Sigmoid colon (tissue), 7 donors: ENCODE measurements around the gene TWF2. TPM values are rescaled to one million over a fixed set of nuclear protein-coding genes. Genes with fewer than 3 reads are reported as not detected.

Source experiments
- DNase-seq: peaks from one replicate; pipeline ENCODE4 v3.0.0-alpha.2; 2019
- H3K27ac ChIP-seq, 4 donors: fragments of 200-600 bp; sonication (generic); one replicate each; pipeline ENCODE4 v1.5.1; 2016 to 2019; ENCODE audit warnings: mild to moderate bottlenecking in 1 of 4
- H3K27me3 ChIP-seq, 3 donors: fragments of 200-600 bp; sonication (generic); one replicate each; pipeline ENCODE4 v1.5.1; 2019; ENCODE audit warnings: mild to moderate bottlenecking in 1 of 3
- H3K36me3 ChIP-seq, 4 donors: fragments of 200-600 bp; sonication (generic); one replicate each; pipeline ENCODE4 v1.5.1; 2016 to 2019
- H3K4me1 ChIP-seq, 4 donors: fragments of 200-600 bp; sonication (generic); one replicate each; pipeline ENCODE4 v1.5.1; 2017 to 2019
- H3K4me3 ChIP-seq, 4 donors: fragments of 200-600 bp; sonication (generic); one replicate each; pipeline ENCODE4 v1.5.1; 2017 to 2019; ENCODE audit warnings: mild to moderate bottlenecking in 2 of 4, moderate library complexity in 1 of 4
- H3K9me3 ChIP-seq, 4 donors: fragments of 200-600 bp in 3 of 4; sonication (generic) in 3 of 4; one replicate each; pipeline versions ENCODE4 v1.5.1 to v1.6.1; 2013 to 2019
- EP300 ChIP-seq, 4 donors: sonication (generic); formaldehyde crosslinking; IDR thresholded peaks; one replicate each; pipeline ENCODE4 v1.6.1; 2017; ENCODE audit warnings: antibody characterized with exemption in 4 of 4
- POLR2A ChIP-seq, 2 donors: fragments of 450-650 bp; IDR thresholded peaks; one replicate each; pipeline ENCODE4 v1.6.1; 2016; ENCODE audit warnings: antibody characterized with exemption in 2 of 2, mild to moderate bottlenecking in 2 of 2, moderate library complexity in 2 of 2
- POLR2AphosphoS5 ChIP-seq, 4 donors: sonication (generic); formaldehyde crosslinking; IDR thresholded peaks; one replicate each; pipeline ENCODE4 v1.6.1; 2017; ENCODE audit warnings: antibody characterized with exemption in 4 of 4
- WGBS, 2 donors: extraction: QIAGEN DNeasy Blood & Tissue Kit; methylation state at CpG; one replicate each; pipeline ENCODE4 v1.1.7; 2013; 5-methylcytosine and 5-hydroxymethylcytosine counted together
- intact Hi-C: fragments of 100-400 bp; cut with DNase I; formaldehyde crosslinking; loops from one replicate; pipeline ENCODE4 v1.15.1; 2023
- polyA plus RNA-seq, 3 donors: library from polyadenylated mRNA; stranded (reverse); fragments of 200-250 nt; gene quantifications; one replicate each; pipeline ENCODE4 v1.2.3, GENCODE V29; 2013
- total RNA-seq, 4 donors: library from RNA; depleted of rRNA; stranded (reverse); fragments of >200 nt; gene quantifications; one replicate each; pipeline ENCODE4 v1.1.0, GENCODE V29; 2016
- TF ChIP-seq, protein P1 (sequence below), 4 experiments: fragments of 450-650 bp in 3 of 4; fragments of 200-600 bp in 1 of 4; IDR thresholded peaks; one replicate each; pipeline ENCODE4 v1.5.1; 2016 to 2019; ENCODE audit warnings: antibody characterized with exemption in 4 of 4, mild to moderate bottlenecking in 3 of 4, moderate library complexity in 2 of 4
- donor health status: healthy with polysubstance abuse.
- donor health status: Bipolar disorder and iron deficiency.
- donor health status: healthy.

TWF2 gene
- total and polyA plus RNA-seq, 7 donors, result 40.4 to 79.3 (median 57.3) TPM

DNA sequence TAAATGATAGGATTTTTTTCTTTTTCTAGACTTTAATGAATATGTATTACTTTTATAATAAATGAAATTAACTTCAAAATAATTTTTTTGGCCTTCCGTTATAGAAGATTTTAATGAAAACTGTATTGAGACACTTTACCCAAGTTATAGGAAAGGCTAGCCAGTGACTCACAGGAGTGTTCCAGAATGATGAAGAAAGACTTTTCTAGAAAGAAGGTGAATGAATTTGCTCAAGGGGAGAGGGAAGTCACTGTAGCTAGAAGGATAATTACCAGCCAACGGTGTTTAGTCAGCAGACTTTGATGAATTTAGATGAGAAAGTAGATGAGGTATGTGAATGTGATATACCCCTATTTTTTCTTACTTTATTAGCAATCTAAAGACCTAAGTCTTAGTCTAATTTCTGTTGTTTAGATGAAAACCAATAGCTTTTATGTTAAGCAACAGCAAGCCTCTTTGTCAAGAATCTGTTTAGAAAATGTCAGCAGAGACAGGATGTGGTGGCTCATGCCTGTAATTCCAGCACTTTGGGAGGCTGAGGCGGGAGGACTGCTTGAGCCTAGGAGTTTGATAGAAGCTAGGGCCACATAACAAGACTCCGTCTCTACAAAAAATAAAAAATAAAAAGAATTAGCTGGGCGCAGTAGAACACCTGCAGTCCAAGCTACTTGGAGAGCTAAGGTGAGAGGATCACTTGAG, 37.8 kb downstream of the TWF2 start:
- WGBS, 2 donors, result 89 to 92% methylated on average over 5 of the region's 5 CpGs
- peaks cover 0 to 42% (median 29%) of the 10 kb centered on the region in 4 donors for H3K4me1 ChIP-seq
- no peak for DNase-seq
- H3K4me3 ChIP-seq, result no peak overlapping the region
- H3K27ac ChIP-seq, result no peak overlapping the region
- intact Hi-C loops, result no loop called here
- H3K27me3 ChIP-seq, result no peaks in the 10 kb centered on the region
- H3K36me3 ChIP-seq, result peaks cover 28 to 52% (median 39%) of the 10 kb centered on the region in 4 donors
- no peaks in the 10 kb centered on the region for H3K9me3 ChIP-seq
- TF ChIP-seq POLR2AphosphoS5 (IDR thresholded peaks at IDR 0.05) (no peak), EP300 (IDR thresholded peaks at IDR 0.05) (no peak), POLR2A (IDR thresholded peaks at IDR 0.05) (no peak)
- TF ChIP-seq, protein P1, sequence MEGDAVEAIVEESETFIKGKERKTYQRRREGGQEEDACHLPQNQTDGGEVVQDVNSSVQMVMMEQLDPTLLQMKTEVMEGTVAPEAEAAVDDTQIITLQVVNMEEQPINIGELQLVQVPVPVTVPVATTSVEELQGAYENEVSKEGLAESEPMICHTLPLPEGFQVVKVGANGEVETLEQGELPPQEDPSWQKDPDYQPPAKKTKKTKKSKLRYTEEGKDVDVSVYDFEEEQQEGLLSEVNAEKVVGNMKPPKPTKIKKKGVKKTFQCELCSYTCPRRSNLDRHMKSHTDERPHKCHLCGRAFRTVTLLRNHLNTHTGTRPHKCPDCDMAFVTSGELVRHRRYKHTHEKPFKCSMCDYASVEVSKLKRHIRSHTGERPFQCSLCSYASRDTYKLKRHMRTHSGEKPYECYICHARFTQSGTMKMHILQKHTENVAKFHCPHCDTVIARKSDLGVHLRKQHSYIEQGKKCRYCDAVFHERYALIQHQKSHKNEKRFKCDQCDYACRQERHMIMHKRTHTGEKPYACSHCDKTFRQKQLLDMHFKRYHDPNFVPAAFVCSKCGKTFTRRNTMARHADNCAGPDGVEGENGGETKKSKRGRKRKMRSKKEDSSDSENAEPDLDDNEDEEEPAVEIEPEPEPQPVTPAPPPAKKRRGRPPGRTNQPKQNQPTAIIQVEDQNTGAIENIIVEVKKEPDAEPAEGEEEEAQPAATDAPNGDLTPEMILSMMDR (IDR thresholded peaks at IDR 0.05), result no peak

DNA sequence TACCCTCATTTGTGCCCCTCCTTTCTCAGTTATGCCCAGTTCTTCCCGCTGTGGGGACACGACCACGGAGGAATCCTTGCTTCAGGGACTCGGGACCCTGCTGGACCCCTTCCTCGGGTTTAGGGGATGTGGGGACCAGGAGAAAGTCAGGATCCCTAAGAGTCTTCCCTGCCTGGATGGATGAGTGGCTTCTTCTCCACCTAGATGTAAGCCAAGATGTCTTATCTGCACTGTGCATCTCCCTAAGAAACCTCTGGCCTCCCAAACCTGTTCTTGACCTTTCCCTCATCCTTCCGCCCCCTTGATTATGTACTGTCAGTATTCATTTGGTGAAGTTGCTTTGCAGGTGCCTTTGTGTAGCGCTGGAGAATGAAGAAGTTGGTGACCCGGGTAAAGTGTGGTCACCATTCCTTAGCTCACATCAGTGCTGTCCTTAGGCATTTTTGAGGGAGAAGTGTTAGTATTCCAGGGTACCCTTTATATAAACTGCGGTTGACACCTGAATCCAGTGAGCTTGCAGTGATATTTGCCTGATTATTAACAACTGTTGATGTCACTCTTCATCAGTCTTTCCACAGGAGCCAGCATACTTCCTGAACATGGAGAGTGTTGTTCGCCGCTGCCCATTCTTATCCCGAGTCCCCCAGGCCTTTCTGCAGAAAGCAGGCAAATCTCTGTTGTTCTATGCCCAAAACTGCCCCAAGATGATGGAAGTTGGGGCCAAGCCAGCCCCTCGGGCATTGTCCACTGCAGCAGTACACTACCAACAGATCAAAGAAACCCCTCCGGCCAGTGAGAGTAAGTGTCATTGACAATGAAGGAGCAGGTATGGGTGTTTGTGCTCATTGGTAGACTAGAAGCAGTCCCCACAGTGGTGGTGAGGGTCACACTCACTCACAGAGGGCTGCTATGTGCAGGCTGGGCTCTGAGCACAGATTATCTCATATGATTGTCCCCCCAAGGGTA, 40.0 kb downstream of the TWF2 start:
- Histone ChIP-seq H3K36me3 (peaks cover 16 to 30% (median 20%) of the 10 kb centered on the region in 4 donors), H3K9me3 (no peaks in the 10 kb centered on the region), H3K4me3 (peak overlapping the region; percentile 88 to 97 (median 91)), H3K27me3 (no peaks in the 10 kb centered on the region), H3K27ac (peak overlapping the region; percentile 86 to 90 (median 88)), H3K4me1 (peaks cover 0 to 59% (median 41%) of the 10 kb centered on the region in 4 donors)
- intact Hi-C loops, result loop anchor here (2.0 to 5.0 kb wide), 3 partner anchors 44 to 257 kb away; partner anchors contain the start of genes DUSP7, PARP3, POC1A and RRP9
- no peak for DNase-seq
- TF ChIP-seq EP300 (IDR thresholded peaks at IDR 0.05) (no peak), POLR2A (IDR thresholded peaks at IDR 0.05) (no peak), POLR2AphosphoS5 (IDR thresholded peaks at IDR 0.05) (no peak)
- TF ChIP-seq, protein P1 (IDR thresholded peaks at IDR 0.05), result no peak
- WGBS, 2 donors, result 49 to 50% methylated on average over 14 of the region's 14 CpGs

DNA sequence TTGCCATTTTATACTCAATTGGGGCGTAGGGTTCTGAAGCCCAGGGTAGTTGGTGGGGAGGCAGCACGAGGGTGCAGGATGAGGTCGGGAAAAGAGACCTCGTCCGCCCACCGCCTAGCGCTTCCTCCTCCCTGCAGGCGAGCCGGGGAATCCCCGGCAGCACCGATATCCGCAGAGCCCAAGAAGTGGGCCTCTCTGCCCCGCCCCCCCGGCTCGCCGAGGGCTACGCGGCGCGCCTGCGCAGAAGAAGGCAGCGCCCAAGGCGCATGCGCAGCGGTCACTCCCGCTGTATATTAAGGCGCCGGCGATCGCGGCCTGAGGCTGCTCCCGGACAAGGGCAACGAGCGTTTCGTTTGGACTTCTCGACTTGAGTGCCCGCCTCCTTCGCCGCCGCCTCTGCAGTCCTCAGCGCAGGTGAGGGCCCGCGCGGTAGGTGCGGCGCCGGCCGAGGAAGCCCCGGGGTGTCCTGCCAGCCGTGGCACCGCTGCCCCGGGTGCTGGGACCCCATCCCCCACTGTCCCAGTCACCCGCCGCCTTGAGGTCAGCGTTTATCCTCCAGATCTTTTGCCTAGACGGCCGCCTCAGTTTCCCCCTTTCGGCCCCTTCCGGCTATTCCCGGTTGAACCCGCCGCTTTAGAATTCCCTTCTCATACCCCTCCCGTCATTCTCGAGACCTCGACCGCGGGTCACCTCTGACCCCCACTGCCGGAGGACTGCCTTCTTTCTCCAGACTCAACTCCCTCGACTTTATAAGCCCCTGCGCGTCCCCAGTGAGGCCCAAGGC, 40.9 kb downstream of the TWF2 start, which contains the start of gene ALAS1:
TSS of gene ALAS1 (plus strand) at position 319 of the 784 bp plus-strand sequence. CDS start 1,082 bp downstream, outside the sequence.
- DNase-seq, result peak; percentile 95
- Histone ChIP-seq H3K4me1 (peaks cover 0 to 65% (median 47%) of the 10 kb centered on the region in 4 donors), H3K36me3 (peaks cover 9 to 22% (median 13%) of the 10 kb centered on the region in 4 donors), H3K27ac (peak within 1 kb of the TSS; percentile 86 to 90 (median 88)), H3K9me3 (no peaks in the 10 kb centered on the region), H3K4me3 (peak within 1 kb of the TSS; percentile 88 to 97 (median 91)), H3K27me3 (no peaks in the 10 kb centered on the region)
- 0% methylated on average over 71 of the region's 71 CpGs for WGBS, 2 donors
- no peak for TF ChIP-seq EP300 (IDR thresholded peaks at IDR 0.05)
- peak; percentile 58 to 88 for TF ChIP-seq POLR2A (IDR thresholded peaks at IDR 0.05)
- TF ChIP-seq POLR2AphosphoS5 (IDR thresholded peaks at IDR 0.05), result peak; percentile 83 to 95 (median 92)
- TF ChIP-seq, protein P1 (IDR thresholded peaks at IDR 0.05), result peak; percentile 29 to 54 (median 33)
- intact Hi-C loops, result loop anchor here (2.0 to 5.0 kb wide), 3 partner anchors 43 to 256 kb away; partner anchors contain the start of genes DUSP7, PARP3, POC1A and RRP9

- TF ChIP-seq, protein P1 (IDR thresholded peaks at IDR 0.05), result no peak
- no peak for TF ChIP-seq POLR2A (IDR thresholded peaks at IDR 0.05)
- TF ChIP-seq EP300 (IDR thresholded peaks at IDR 0.05), result no peak
- TF ChIP-seq POLR2AphosphoS5 (IDR thresholded peaks at IDR 0.05), result no peak
- H3K27me3 ChIP-seq, result no peaks in the 10 kb centered on the region
- peak overlapping the region; percentile 86 to 90 (median 88) for H3K27ac ChIP-seq
- no peaks in the 10 kb centered on the region for H3K9me3 ChIP-seq
- no peak for DNase-seq
- H3K36me3 ChIP-seq, result peaks cover 3 to 16% (median 7%) of the 10 kb centered on the region in 4 donors
- intact Hi-C loops, result loop anchor here (5.0 kb wide), 2 partner anchors 140 to 255 kb away; partner anchors contain the start of genes DUSP7, PARP3 and RRP9
- H3K4me3 ChIP-seq, result peak overlapping the region; percentile 88 to 97 (median 91)
- peaks cover 0 to 70% (median 50%) of the 10 kb centered on the region in 4 donors for H3K4me1 ChIP-seq
- whole genome bisulfite sequencing, 2 donors, result 22 to 45% methylated on average over 10 of the region's 10 CpGs
These were observed 41.5 kb downstream of the TWF2 start for GRCh38 chr3:52197499-52197841.
